Measurements from ENCODE around the gene CERS4.
"Not testable (repeated sequence)": the region's sequence is repeated elsewhere in the genome, so short reads cannot be mapped to it uniquely, and the experiment has no call there.

CERS4 gene

DNA sequence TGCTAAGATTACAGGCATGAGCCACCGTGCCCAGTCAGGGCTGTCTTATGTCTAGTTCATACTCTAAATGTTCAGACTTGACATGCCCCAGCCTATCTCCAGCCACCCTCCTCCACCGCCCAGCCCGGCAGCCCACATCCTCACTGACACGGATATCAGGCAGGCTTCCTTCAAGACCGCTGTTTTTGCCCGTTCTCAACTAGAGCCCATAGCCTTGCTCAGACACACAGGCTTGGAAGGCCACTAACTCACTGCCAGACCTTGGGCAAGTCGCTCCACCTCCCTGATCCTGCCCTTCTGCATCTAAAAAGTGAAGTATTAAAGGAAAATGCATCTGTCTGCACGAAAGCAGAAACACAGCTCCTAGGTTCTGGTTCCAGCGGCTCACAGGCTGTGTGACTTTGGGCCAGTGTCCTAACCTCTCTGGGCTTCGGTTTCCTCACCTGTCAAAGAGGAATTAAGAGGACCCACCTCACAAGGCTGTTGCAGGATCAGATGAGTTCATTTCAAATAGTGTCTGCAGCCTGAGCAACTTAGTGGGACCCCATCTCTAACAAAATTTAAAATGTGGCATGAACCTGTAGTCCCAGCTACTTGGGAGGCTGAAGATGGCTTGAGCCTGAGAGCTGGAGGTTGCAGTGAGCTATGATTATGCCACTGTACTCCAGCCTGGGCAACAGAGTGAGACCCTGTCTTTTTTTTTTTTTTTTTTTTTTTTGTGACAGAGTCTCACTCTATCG lies 14.5 kb upstream of the CERS4 start:
- H4K20me1 ChIP-seq (ENCODE audit: insufficient read depth, low read length) = no peaks in the 10 kb centered on the region
- H3K9me2 ChIP-seq (ENCODE audit: low read depth, low read length) = no peaks in the 10 kb centered on the region
- H3K27me3 ChIP-seq (ENCODE audit: insufficient read depth, low read length) = no peaks in the 10 kb centered on the region
- H3K4me2 ChIP-seq (ENCODE audit: low read length) = peak overlapping the region; percentile 48; the same call in 1 of the 2 replicates
- H3K4me3 ChIP-seq (ENCODE audit: low read depth, low read length, poor library complexity, severe bottlenecking) = peak overlapping the region; percentile 3
- no peaks in the 10 kb centered on the region for H3F3A ChIP-seq (ENCODE audit: insufficient read depth, low read length)
- peaks cover 62% of the 10 kb centered on the region for H3K4me1 ChIP-seq (ENCODE audit: insufficient read depth, low read length, severe bottlenecking)
- no peaks in the 10 kb centered on the region for H3K9me3 ChIP-seq (ENCODE audit: low read length)
- no peak overlapping the region for H2AFZ ChIP-seq (ENCODE audit: low read length)
- TF ChIP-seq, protein P1, sequence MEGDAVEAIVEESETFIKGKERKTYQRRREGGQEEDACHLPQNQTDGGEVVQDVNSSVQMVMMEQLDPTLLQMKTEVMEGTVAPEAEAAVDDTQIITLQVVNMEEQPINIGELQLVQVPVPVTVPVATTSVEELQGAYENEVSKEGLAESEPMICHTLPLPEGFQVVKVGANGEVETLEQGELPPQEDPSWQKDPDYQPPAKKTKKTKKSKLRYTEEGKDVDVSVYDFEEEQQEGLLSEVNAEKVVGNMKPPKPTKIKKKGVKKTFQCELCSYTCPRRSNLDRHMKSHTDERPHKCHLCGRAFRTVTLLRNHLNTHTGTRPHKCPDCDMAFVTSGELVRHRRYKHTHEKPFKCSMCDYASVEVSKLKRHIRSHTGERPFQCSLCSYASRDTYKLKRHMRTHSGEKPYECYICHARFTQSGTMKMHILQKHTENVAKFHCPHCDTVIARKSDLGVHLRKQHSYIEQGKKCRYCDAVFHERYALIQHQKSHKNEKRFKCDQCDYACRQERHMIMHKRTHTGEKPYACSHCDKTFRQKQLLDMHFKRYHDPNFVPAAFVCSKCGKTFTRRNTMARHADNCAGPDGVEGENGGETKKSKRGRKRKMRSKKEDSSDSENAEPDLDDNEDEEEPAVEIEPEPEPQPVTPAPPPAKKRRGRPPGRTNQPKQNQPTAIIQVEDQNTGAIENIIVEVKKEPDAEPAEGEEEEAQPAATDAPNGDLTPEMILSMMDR (IDR thresholded peaks at IDR 0.05; ENCODE audit: low read length) = no peak
- TF ChIP-seq EZH2 (IDR thresholded peaks at IDR 0.05; ENCODE audit: borderline replicate concordance, low read length) = no peak
- H3K79me2 ChIP-seq (ENCODE audit: insufficient read depth, low read length) = no peaks in the 10 kb centered on the region
- peak overlapping the region; percentile 90 for H3K27ac ChIP-seq (ENCODE audit: low read depth, low read length, poor library complexity, severe bottlenecking)
- peak overlapping the region; percentile 28; the same call in 1 of the 2 replicates for H3K9ac ChIP-seq (ENCODE audit: low read length)
- no peaks in the 10 kb centered on the region for H3K36me3 ChIP-seq (ENCODE audit: insufficient read depth, low read length)

DNA sequence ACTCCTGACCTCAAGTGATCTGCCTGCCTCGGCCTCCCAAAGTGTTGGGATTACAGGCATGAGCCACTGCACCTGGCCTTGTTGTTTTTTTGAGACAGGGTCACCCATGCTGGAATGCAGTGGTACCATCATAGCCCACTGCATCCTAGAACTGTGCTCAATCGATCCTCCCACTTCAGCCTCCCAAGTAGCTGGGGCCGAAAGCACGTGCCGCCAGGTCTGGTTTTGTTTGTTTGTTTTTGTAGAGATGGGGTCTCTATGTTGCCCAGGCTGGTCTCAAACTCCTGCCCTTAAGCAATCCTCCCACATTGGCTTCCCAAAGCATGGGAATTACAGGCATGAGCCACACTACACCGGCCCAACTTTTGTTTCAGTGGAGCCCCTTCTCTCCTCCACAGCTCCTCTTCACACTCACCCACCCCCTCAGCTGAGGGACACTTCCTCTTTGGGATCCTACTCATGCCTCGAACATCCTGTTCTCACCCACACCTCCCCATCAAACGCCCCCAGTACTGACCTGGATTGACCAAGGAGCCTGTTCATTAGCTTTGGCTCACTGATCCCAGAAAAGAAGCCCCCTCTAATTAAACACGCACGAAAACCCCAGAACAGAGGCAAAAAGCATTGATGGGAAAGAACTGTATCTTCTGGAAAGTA lies 12.8 kb upstream of the CERS4 start:
- H3K36me3 ChIP-seq (ENCODE audit: insufficient read depth, low read length) = no peaks in the 10 kb centered on the region
- no peaks in the 10 kb centered on the region for H3K9me2 ChIP-seq (ENCODE audit: low read depth, low read length)
- H3K4me1 ChIP-seq (ENCODE audit: insufficient read depth, low read length, severe bottlenecking) = peaks cover 61% of the 10 kb centered on the region
- H4K20me1 ChIP-seq (ENCODE audit: insufficient read depth, low read length) = no peaks in the 10 kb centered on the region
- H3K9me3 ChIP-seq (ENCODE audit: low read length) = no peaks in the 10 kb centered on the region
- TF ChIP-seq EZH2 (IDR thresholded peaks at IDR 0.05; ENCODE audit: borderline replicate concordance, low read length) = no peak
- TF ChIP-seq, protein P1 (IDR thresholded peaks at IDR 0.05; ENCODE audit: low read length) = no peak
- no peak overlapping the region for H2AFZ ChIP-seq (ENCODE audit: low read length)
- peak overlapping the region; percentile 46; the same call in 1 of the 2 replicates for H3K4me2 ChIP-seq (ENCODE audit: low read length)
- H3K27ac ChIP-seq (ENCODE audit: low read depth, low read length, poor library complexity, severe bottlenecking) = peak overlapping the region; percentile 90
- H3K27me3 ChIP-seq (ENCODE audit: insufficient read depth, low read length) = no peaks in the 10 kb centered on the region
- no peaks in the 10 kb centered on the region for H3F3A ChIP-seq (ENCODE audit: insufficient read depth, low read length)
- H3K9ac ChIP-seq (ENCODE audit: low read length) = no peak overlapping the region; the same call in 1 of the 2 replicates
- no peaks in the 10 kb centered on the region for H3K79me2 ChIP-seq (ENCODE audit: insufficient read depth, low read length)
- H3K4me3 ChIP-seq (ENCODE audit: low read depth, low read length, poor library complexity, severe bottlenecking) = no peak overlapping the region

DNA sequence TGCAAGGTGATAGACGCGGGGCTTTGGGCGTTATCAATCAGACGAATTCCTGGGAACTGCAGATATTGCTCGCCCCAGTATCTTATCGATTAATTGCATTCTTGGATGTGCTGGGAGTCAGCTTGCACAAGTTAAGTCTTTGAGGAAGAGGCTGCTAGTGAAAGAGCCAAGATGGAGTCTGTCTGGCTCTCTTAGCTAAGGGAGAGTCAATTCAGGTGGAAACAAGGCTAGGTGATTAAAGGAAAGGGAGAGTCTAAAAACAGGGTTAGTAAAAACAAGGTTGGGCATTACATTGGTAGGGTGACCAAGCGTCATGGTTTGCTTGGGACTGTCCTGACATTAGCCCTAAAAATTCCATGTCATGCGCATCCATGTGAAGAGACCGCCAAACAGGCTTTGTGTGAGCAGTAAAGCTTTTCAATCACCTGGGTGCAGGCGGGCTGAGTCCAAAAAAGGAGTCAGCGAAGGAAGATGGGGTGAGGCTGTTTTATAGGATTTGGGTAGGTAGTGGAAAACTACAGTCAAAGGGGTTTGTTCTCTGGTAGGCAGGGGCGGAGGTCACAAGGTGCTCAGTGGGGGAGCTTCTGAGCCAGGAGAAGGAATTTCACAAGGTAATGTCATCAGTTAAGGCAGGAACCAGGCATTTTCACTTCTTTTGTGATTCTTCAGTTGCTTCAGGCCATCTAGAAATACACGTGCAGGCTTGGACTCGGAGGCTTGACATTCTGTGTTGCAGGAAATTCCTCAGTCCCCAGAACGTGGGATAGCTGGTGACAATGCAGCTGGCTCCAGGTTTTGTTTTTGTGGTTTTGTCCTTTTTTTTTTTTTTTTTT lies 5.7 kb upstream of the CERS4 start:
- not testable (repeated sequence) for H3K4me3 ChIP-seq (ENCODE audit: low read depth, low read length, poor library complexity, severe bottlenecking); H4K20me1 ChIP-seq (ENCODE audit: insufficient read depth, low read length); H3K4me1 ChIP-seq (ENCODE audit: insufficient read depth, low read length, severe bottlenecking); H3K27me3 ChIP-seq (ENCODE audit: insufficient read depth, low read length); H3K9ac ChIP-seq (ENCODE audit: low read length); H3K9me3 ChIP-seq (ENCODE audit: low read length); H3K9me2 ChIP-seq (ENCODE audit: low read depth, low read length); H2AFZ ChIP-seq (ENCODE audit: low read length); H3K4me2 ChIP-seq (ENCODE audit: low read length); H3K27ac ChIP-seq (ENCODE audit: low read depth, low read length, poor library complexity, severe bottlenecking); H3F3A ChIP-seq (ENCODE audit: insufficient read depth, low read length); H3K36me3 ChIP-seq (ENCODE audit: insufficient read depth, low read length); H3K79me2 ChIP-seq (ENCODE audit: insufficient read depth, low read length)
